GM19395 (cell line): ENCODE data around the gene DCLK3.
A peak's percentile ranks its signal among the peaks of the same experiment; 100 is the strongest.

ENCODE experiments used
- ATAC-seq: cut with Tn5 transposase; IDR thresholded peaks from one replicate; pipeline ENCODE4 v1.9.1; 2021; ENCODE audit warnings: mild to moderate bottlenecking, moderate library complexity; ENCODE audit not compliant: unreplicated experiment

The DCLK3 gene, protein sequence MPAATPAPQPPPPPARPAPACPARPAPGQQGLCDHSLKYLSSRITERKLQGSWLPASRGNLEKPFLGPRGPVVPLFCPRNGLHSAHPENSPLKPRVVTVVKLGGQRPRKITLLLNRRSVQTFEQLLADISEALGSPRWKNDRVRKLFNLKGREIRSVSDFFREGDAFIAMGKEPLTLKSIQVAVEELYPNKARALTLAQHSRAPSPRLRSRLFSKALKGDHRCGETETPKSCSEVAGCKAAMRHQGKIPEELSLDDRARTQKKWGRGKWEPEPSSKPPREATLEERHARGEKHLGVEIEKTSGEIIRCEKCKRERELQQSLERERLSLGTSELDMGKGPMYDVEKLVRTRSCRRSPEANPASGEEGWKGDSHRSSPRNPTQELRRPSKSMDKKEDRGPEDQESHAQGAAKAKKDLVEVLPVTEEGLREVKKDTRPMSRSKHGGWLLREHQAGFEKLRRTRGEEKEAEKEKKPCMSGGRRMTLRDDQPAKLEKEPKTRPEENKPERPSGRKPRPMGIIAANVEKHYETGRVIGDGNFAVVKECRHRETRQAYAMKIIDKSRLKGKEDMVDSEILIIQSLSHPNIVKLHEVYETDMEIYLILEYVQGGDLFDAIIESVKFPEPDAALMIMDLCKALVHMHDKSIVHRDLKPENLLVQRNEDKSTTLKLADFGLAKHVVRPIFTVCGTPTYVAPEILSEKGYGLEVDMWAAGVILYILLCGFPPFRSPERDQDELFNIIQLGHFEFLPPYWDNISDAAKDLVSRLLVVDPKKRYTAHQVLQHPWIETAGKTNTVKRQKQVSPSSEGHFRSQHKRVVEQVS

DNA sequence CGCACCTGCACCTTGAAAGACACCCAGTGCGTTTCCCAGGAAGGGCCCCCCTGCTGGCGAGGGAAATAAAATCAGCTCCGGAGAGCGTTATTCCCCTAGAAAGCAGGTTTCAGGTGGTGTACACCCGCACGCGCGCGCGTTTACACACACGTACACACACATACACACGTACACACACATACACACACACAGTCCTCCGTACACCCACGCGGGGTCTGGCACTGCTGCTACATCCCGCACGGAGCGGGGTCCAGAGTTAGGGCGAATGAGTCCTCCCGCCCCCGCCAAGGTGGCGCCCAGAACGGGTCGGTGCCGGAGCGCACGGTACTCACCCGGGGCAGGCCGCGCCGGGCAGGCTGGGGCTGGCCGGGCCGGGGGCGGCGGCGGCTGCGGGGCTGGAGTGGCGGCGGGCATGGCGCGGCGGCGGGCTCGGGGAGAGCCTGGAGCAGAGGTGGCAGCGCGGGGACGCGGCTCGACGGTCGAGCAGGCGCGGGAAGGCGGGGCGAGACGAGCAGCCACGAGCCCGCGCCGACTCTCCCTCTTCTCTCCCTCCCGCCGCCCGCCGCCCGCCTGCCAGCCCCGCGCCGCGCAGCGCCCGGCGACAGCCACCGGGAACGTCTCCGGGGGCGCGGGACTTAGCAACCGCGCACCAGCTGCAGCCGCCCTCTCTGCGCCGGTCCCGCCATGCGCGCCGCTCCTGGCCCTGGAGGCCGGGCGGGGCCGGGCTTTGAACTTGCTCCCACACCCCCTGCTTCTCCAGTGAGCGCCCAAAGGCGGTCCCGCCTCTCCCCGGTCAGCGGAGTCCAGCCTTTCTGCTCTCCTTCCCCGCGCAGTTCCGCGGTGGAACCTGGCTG, at the start of gene DCLK3:
Gene DCLK3 (minus strand): TSS at position 704 of the 854 bp plus-strand sequence. CDS start 290 bp downstream, at position 414.
- no peak for ATAC-seq

DNA sequence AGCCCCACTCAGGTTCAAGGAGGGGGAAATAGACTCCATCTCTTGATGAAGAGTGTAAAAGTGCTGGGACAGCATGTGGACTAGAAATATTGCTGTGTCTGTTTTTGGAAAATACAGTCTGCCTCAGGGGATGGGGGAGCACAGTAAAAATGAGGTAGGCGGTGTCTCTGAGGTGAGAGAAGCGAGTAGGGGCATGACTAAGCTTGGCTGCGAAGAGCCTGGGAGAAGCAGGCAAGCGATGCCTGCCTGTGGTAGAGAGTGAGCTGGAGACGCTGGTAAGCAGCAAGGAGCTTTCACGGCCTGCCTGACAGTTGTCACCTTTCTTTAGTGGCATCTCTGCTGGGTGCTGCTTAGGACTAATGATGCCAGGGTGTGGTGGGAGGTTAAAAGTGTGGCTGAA, 49.0 kb upstream of the DCLK3 start:
- ATAC-seq = no peak

DNA sequence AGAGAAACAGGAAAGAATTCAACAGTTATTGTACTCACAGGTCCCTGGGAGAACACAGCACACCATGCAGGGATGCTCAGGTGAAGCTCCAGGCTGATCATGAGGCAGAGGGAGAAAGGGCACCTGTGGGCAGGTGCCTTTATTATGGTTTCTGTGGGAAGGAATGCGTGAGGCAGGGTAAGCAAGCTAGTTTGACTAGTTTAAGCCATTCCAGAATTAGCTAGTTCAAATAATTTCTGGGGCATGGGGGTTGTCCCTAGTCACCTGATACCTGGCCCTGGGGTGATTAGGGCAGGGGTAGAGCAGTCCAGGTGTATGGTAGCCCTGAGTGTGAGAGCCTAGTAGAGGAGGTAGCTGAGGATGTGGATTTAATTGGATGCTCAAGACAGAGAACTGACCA, 47.9 kb upstream of the DCLK3 start:
- no peak for ATAC-seq

DNA sequence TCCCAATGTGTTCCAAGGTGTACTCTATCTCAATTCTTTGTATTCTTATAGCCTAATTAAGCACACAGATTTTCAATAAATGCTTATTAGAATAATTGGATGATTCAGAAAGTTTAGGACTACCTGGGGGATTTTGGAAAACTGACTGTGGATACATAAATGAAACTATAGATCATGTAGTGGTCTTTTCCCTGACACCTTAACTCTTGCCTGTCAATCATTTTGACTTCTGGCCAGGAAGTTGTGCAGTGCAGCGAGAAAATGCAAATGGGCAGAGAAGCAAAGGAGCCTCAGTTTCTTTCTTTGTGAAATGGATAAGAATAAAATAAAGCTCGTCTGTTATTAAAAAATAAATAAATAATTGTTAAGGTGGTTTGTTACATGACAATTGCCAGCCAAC, 47.4 kb upstream of the DCLK3 start:
- ATAC-seq = no peak

DNA sequence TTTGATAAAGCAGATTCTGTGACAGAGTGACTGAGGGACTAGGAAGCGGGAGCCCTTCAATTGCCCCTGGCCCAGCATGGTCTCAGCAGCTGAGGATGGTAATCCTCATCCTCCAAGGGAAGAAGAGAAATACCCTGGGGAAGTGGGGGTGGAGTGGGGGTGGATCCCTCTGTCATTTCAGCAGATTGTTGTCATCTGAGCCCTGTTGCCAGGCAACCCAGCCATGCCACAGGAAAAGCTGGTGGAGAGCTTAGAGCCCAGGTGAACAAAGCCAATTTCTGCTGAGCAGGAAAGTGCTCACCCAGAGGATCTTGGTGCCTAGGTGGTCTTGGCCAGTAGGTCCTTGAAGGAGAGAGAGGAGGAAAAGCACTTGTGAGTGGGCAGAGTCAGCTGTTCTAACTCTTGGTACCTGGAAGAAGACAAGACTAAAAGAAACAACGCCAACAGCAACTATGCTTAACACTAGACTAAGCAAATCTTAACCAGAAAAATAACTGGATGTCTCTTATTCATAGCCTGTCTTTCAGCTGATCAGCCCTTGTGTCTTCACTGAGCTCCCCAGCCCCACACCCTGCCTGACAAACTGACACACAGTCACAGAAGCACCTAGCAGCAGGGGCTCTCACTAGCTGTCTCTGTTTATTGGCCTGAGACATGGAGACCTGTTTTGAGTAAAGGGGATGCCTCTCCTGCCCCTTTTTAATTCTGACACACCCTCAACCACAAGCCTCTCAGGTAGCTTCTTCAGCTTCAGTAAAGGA, 40.1 kb upstream of the DCLK3 start:
- no peak for ATAC-seq

DNA sequence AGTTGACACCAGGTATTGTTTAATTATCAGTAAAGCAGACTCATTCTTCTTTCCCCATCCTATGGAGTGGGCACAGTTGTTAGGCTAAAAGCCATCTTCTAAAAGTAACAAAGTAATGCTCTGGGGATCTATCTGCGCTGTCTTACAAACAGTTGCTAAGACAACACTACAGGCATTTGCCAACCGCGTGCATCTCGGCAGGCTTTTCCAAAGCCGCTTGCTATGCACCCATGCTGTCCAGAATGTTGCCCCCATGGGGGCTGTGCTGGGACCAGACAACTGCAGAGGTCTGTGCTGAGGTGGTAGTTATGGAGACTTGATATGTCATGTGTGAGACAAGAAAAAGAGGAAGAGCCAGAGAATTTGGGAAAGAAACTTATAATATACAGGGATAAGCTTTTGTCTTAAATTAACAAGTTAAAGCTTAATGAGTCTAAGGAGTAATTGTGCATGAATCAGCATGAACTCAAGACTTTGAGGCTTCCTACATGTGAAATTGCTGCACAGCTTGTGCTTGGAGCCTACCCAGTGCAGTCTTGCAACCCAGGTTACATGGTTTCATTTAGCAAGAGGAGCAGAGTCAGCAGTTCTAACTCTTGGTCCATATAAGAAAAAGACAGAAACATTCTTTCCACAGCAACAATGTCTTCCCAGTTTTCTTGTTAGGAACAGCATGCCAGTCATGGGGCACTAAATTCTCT, 38.9 kb upstream of the DCLK3 start:
- no peak for ATAC-seq

DNA sequence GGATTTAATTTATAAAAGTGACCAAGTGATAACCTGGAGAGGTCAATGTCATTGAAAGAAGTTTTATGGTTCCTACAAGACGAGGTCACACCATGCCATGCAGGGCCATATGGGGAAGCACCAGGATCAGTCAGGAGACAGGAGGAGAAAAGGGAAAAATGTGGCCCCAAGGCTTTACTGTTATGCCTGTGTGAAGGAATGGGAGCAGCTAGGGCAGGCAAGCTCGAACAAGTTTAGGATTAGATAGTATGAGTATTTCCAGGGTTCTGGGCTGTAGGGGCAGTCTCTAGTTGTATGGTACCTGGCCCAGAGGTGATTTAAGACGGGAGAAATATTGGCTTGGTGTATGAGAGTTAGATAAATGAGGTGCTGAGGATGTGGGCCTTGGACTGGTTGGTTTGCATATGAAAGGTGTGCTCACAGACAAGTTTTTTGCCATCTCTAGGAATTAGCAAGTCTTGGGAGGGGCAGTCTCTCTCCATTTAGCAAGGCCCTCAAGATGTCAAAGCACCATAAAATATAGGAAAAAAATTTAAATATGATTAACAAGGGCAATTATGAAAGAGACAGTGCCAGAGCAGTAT, 36.3 kb upstream of the DCLK3 start:
- ATAC-seq = no peak

DNA sequence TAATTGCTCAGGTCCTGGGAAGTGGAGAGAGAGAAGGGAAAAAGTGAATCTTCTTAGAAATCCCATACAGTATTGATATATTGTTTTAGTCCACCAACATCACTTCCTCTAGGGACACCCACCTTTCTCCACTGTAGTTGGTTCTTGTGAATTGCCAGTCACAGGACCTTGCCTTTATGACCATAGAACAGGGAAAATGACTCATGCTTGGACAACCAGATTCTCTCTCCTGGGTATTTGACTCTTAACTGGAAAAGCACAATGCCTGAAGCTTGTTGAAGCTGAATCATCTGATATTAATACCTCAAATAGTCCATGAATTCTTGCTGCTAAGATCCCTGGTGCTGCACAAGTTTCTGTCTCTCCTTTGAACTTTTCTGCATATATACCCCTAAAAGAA, 32.5 kb upstream of the DCLK3 start:
- no peak for ATAC-seq

DNA sequence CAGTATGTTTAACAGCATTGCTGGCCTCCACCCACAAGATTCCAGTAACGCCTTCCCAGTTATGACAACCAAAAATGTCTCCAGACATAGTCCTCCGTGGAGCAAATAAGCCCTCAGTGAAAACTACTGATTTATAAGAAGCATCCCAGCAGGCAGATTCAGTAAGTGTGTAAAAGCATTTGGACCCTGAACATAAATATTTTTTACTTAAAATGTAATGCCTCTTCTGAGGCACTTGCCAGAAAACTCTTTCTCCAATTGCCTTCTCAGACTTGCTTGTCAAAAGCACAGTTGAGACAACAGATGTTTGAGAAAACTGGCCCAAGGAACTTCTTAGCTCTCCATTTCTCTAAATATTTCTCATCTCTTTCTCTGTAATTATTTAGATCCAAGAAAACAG, 31.8 kb upstream of the DCLK3 start:
- ATAC-seq = no peak

DNA sequence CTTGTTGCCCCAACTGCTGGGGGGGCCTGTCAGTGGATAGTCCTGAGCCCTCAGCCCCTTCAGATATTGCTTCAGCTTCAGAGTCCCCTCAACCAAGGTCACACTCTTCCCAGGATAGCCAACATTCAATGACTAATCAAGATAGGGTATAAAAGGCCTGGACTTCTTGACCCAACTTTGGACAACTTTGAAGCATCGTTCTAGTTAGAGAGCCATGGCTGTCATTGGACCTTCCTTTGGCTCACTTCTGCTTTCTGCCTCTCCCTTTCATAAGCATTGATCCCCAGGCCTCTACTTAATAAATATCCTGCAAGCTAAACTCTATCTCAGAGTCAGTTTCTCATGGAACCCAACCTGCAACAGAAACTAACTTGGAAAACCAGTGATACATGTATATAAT, 31.3 kb upstream of the DCLK3 start:
- ATAC-seq = no peak

DNA sequence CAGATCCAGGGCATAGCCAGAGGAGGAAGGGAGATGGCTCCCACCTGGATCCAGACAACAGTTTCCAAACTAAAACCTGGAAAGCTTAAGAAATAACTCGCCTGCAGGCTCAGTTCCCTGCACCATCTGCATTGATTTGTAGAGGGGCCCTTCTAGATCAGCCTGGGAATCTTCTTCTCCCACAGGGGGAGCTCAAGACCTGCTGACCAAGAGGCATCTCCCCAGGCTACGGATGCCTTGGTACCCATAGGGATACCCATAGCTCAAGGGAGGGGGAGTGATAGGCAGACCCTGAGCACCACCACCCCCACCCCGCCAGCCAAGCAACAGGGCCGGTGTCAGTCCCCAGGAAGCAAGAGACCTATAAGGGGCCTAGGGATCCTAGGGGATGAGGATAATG, 28.0 kb upstream of the DCLK3 start:
- peak; percentile 69 for ATAC-seq

DNA sequence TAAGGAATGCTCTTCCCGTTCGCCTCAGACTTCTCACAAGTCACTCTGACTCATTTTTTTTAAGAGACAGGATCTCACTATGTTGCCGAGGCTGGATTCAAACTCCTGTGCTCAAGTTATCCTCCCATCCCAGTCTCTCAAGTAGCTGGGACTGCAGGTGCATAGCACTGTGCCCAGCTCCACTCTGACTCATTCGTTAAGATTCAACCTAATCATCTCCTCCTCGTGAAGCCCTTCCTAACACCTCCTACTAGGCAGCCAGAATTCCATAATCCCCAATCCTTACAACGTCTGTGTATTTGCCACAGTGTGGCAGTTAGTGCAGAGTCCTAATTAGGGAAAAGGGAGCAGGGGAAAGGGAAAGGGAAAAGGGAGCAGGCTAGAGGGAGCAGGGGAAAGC, 26.4 kb upstream of the DCLK3 start:
- ATAC-seq = no peak

DNA sequence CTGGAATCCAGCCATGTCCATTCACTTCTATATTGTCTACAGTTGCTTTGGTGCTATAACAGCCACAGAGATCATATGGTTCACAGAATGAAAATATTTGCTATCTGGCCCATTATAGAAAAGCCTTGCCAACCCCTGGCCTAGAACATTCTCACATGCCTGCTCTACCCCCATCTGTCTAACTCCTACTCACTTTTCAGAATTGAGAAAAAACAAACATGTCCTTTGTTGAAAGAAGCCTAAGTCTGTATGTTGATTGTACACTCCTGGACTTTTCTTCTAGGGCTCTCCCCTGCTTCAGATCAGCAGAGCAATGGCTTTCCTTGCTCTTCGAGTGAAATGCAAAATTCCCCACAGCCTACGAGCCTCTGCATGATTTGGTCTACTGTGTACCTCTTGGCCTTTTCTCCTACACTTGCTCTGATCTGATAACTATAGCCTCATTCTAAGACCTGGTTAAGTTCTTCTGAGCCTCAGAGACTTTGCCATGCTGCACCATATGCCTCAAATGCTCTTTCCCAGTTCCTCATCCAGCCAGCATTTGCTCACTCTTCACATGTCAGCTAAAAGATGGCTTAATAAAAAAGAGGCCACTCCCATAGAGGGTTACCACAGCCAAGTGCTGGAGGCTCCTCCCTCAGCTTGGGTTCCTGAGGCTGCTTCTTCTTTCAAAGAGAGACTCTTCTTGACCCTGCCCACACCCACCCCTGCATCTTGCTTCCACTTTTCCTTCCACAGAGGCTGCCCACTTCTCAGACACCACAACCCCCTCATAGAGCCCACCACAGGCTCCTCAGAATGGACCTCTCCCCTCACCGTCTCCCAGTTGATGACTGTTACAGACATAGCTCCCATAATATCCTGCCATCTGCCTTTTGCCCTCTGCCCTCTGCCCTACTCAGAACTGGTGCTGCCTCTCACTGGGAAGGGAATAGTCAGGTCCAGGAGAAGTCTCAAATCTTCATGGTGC, 22.9 kb upstream of the DCLK3 start:
- ATAC-seq = no peak

DNA sequence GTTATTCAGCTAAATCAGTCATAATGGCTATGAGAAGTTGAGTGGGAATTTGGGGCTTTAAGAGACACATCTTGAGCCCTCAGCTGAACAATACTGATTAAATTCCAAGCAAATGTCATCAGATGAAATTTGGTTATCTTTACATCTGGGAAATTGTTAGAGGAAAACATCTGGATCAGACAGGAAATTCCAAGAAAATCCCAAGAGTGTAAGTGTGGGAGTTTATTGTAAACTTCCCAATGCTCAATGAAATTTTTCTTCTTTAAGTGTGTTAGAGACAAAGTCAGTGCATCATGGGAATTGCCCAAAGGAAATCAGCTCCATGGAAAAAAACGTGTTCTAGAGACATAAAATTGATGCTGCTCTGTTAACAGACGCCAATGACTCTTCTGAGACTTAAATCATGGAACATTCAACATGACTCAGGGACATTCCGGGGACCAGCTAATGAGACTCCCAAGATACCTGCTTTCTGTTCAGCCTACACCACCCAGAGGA, 19.8 kb upstream of the DCLK3 start:
- no peak for ATAC-seq

DNA sequence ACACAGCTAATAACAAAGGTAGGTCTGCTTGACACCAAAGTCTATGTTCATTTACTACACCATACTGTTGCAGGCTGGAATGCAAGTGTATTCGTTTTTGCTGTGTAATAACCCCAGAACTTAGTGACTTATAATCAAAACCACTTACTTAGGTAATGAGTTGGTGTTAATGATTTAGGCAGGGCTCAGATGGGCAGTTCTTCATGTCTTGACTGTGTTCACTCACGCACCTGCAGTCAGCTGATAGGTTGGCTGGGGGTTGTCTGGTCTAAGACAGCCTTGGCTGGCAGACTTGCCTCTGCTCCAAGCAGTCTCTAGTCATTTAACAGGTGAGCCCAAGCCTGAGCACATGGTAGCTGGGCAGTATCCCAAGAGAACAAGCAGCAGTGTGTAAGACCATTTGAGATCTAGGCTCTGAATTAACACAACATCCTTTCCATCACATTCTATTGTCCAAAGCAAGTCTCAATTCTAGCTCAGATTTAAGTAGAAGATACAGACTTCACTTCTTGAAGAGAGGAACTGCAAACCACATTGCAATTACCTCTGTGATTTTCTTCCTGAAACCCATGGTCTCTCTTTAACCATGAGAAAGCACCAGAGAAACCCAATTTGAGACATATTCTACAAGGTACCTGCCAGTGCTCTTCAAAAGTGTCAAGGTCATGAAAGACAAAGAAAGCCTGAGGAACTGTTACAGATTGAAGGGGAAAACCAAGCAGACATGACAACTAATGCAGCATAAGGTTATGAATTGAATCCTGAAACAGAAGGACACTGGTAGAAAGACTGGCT, 13.3 kb upstream of the DCLK3 start:
- ATAC-seq = peak; percentile 62

DNA sequence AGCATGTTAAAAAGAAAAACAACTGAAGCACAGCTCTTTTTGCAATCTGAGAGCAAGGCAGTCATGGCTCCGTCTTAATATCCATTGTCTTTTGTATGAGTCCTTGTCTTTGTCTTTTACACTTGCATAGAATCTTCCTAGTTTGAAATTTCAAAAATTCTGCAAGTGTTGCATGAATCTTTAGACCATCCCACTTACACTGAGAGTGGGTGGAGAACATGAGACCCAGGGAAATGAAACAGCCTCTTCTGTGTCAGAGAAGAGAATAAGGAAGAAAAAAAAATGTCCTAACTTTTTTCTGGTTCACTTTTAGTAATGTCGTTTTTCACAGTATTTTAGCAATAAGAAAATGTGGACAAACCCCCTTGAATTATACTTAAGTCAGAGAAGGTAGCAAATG, 12.1 kb upstream of the DCLK3 start:
- ATAC-seq = no peak

DNA sequence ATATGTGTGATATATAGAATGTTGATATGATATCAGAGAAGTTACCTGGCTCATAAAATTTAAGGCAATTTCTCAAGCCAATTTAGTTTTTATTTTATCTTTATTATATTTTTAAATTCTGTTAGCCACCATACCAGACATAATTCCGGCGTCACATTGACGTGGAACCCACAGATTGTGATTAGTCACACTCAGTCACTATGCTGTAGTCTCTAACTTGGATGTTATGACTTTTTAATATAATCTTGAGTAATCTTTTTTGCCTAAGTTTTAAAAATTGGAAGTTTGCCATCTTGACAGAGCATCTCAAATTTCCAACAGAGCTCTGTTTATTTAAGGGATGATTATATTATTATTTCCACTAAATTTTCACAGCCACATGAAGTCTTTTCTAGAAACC, 9.7 kb upstream of the DCLK3 start:
- ATAC-seq = no peak
